Testis (tissue), 3 donors: ENCODE results near the gene SPATA6L. TPM values are rescaled to one million over a fixed set of nuclear protein-coding genes. Genes with fewer than 3 reads are reported as not detected.
A peak's percentile ranks its signal among the peaks of the same experiment; 100 is the strongest.

ENCODE experiments used
- DNase-seq: peaks from one replicate; pipeline ENCODE4 v3.0.0-alpha.2; 2019
- H3K27ac ChIP-seq, 2 donors: fragments of 200-600 bp; sonication (generic); one replicate each; pipeline ENCODE4 v1.5.1; 2019
- H3K27me3 ChIP-seq: fragments of 200-600 bp; sonication (generic); one replicate; pipeline ENCODE4 v1.5.1; 2019
- H3K36me3 ChIP-seq: fragments of 200-600 bp; sonication (generic); one replicate; pipeline ENCODE4 v1.5.1; 2017; ENCODE audit warnings: low read depth; ENCODE audit errors: missing control alignments
- H3K4me1 ChIP-seq: fragments of 200-600 bp; sonication (generic); one replicate; pipeline ENCODE4 v1.5.1; 2019
- H3K4me3 ChIP-seq, 2 donors: fragments of 200-600 bp; sonication (generic); one replicate each; pipeline ENCODE4 v1.5.1; 2017 to 2019
- H3K9me3 ChIP-seq: fragments of 200-600 bp; sonication (generic); one replicate; pipeline ENCODE4 v1.5.1; 2017
- CTCF ChIP-seq, 3 experiments: fragments of 450-650 bp in 2 of 3; fragments of 200-600 bp in 1 of 3; sonication (generic) in 1 of 3; IDR thresholded peaks; one replicate each; pipeline ENCODE4 v1.5.1; 2016 to 2019; ENCODE audit warnings: antibody characterized with exemption in 3 of 3, mild to moderate bottlenecking in 2 of 3, moderate library complexity in 1 of 3
- POLR2A ChIP-seq: fragments of 450-650 bp; IDR thresholded peaks from one replicate; pipeline ENCODE4 v1.6.1; 2017; ENCODE audit warnings: antibody characterized with exemption, mild to moderate bottlenecking, moderate library complexity
- WGBS, 2 donors: methylation state at CpG; one replicate each; pipeline ENCODE4 v1.1.5; 2018; 5-methylcytosine and 5-hydroxymethylcytosine counted together
- intact Hi-C: fragments of 100-400 bp; cut with DNase I; formaldehyde crosslinking; loops from one replicate; pipeline ENCODE4 v1.15.1; 2023; ENCODE audit warnings: low total_unique reads
- polyA plus RNA-seq: library from polyadenylated mRNA; stranded (reverse); fragments of 350-450 nt; fragmentation: Illumina TruSeq; extraction: RNeasy Lipid Tissue Mini Kit (QIAGEN cat#74804); gene quantifications from one replicate; pipeline ENCODE4 v1.2.3, GENCODE V29; 2014; ENCODE audit warnings: low read depth, low replicate concordance; ENCODE audit not compliant: insufficient read depth
- total RNA-seq, 2 donors: library from RNA; depleted of rRNA; stranded (reverse); fragments of >200 nt; gene quantifications; one replicate each; pipeline ENCODE4 v1.2.3, GENCODE V29; 2016

The SPATA6L gene
- total and polyA plus RNA-seq, 3 donors from 2014 or later, result 12.8 to 42.3 (median 27.5) TPM

GRCh38 chr9:4654538-4654937 lies 11.7 kb downstream of the SPATA6L start:
- WGBS, 2 donors, result 84 to 86% methylated on average over 9 to 10 of the region's 10 CpGs
- Histone ChIP-seq H3K4me3 (no peak overlapping the region), H3K36me3 (no peaks in the 10 kb centered on the region), H3K27ac (no peak overlapping the region), H3K4me1 (no peaks in the 10 kb centered on the region), H3K9me3 (no peaks in the 10 kb centered on the region), H3K27me3 (no peaks in the 10 kb centered on the region)
- intact Hi-C loops, result no loop called here
- TF ChIP-seq CTCF (IDR thresholded peaks at IDR 0.05), result no peak
- no peak for TF ChIP-seq POLR2A
- no peak for DNase-seq

- DNase-seq, result no peak
- no peak overlapping the region for H3K27ac ChIP-seq
- no peaks in the 10 kb centered on the region for H3K4me1 ChIP-seq
- TF ChIP-seq POLR2A (no peak), CTCF (IDR thresholded peaks at IDR 0.05) (no peak)
- intact Hi-C loops, result no loop called here
- H3K9me3 ChIP-seq, result no peaks in the 10 kb centered on the region
- H3K36me3 ChIP-seq, result no peaks in the 10 kb centered on the region
- no peaks in the 10 kb centered on the region for H3K27me3 ChIP-seq
- 51 to 85% methylated on average over 9 of the region's 9 CpGs for WGBS, 2 donors
- H3K4me3 ChIP-seq, result no peak overlapping the region
These were observed 12.2 kb downstream of the SPATA6L start for GRCh38 chr9:4654084-4654483.

GRCh38 chr9:4642351-4642750 lies 23.9 kb downstream of the SPATA6L start:
- TF ChIP-seq CTCF (IDR thresholded peaks at IDR 0.05), result no peak
- TF ChIP-seq POLR2A, result no peak
- DNase-seq, result no peak
- 86 to 89% methylated on average over 2 of the region's 2 CpGs for WGBS, 2 donors
- no peaks in the 10 kb centered on the region for H3K4me1 ChIP-seq
- H3K27me3 ChIP-seq, result no peaks in the 10 kb centered on the region
- no peak overlapping the region for H3K27ac ChIP-seq
- intact Hi-C loops, result loop anchor here (10.0 kb wide), 1 partner anchor 258 kb away; no protein-coding TSS in a partner anchor
- no peak overlapping the region for H3K4me3 ChIP-seq
- no peaks in the 10 kb centered on the region for H3K36me3 ChIP-seq
- H3K9me3 ChIP-seq, result no peaks in the 10 kb centered on the region

- no peaks in the 10 kb centered on the region for H3K9me3 ChIP-seq
- 52 to 73% methylated on average over 2 of the region's 2 CpGs for WGBS, 2 donors
- peak; percentile 28 for DNase-seq
- intact Hi-C loops, result loop anchor here (10.0 kb wide), 1 partner anchor 255 kb away; no protein-coding TSS in a partner anchor
- no peaks in the 10 kb centered on the region for H3K36me3 ChIP-seq
- H3K27me3 ChIP-seq, result no peaks in the 10 kb centered on the region
- TF ChIP-seq CTCF (IDR thresholded peaks at IDR 0.05), result peak in 2 of 3 experiments; percentile 25 to 36
- TF ChIP-seq POLR2A, result no peak
- H3K4me3 ChIP-seq, result no peak overlapping the region
- H3K27ac ChIP-seq, result no peak overlapping the region
- no peaks in the 10 kb centered on the region for H3K4me1 ChIP-seq
These were observed 26.3 kb downstream of the SPATA6L start for GRCh38 chr9:4640027-4640426.

- intact Hi-C loops, result no loop called here
- Histone ChIP-seq H3K27me3 (no peaks in the 10 kb centered on the region), H3K4me3 (no peak overlapping the region), H3K36me3 (no peaks in the 10 kb centered on the region), H3K27ac (no peak overlapping the region), H3K9me3 (no peaks in the 10 kb centered on the region), H3K4me1 (no peaks in the 10 kb centered on the region)
- TF ChIP-seq POLR2A, result no peak
- no peak for TF ChIP-seq CTCF (IDR thresholded peaks at IDR 0.05)
- 28 to 33% methylated on average over 2 of the region's 2 CpGs for WGBS, 2 donors
- no peak for DNase-seq
These were observed 26.9 kb downstream of the SPATA6L start for GRCh38 chr9:4639420-4639819.
